Spleen (tissue), 7 donors: ENCODE measurements around the gene MFAP3.

Source experiments
- CTCF ChIP-seq, 11 experiments: fragments of 200-600 bp in 7 of 11; fragments of 450-650 bp in 4 of 11; sonication (generic) in 4 of 11; IDR thresholded peaks in 8 of 11; conservative IDR thresholded peaks in 3 of 11; 1 replicate in 7 of 11; 2 replicates in 4 of 11; pipeline versions ENCODE4 v1.4.0 to v1.8.0; 2016 to 2021; ENCODE audit warnings: antibody characterized with exemption in 11 of 11, inconsistent platforms in 4 of 11, mild to moderate bottlenecking in 1 of 11
- POLR2A ChIP-seq, 3 donors: fragments of 450-650 bp; IDR thresholded peaks; one replicate each; pipeline ENCODE4 v1.5.1; 2017; ENCODE audit warnings: antibody characterized with exemption in 3 of 3, mild to moderate bottlenecking in 1 of 3
- POLR2AphosphoS5 ChIP-seq, 3 donors: sonication (generic); formaldehyde crosslinking; IDR thresholded peaks; one replicate each; pipeline ENCODE4 v1.5.1; 2017; ENCODE audit warnings: antibody characterized with exemption in 3 of 3
- donor health status: DM: no; HTN: no; CAD: no; lungs with moderate emphysema.
- donor health status: DM: no; HTN: no; CAD: no.
- donor health status: DM: no; HTN: no; CAD: no.

- TF ChIP-seq POLR2A (IDR thresholded peaks at IDR 0.05) (no peak), CTCF (IDR thresholded peaks at IDR 0.05 in 8 of 11, conservative IDR thresholded peaks at IDR 0.05 in 3 of 11) (no peak), POLR2AphosphoS5 (IDR thresholded peaks at IDR 0.05) (no peak)
Observed at GRCh38 chr5:154049636-154050035, 10.9 kb downstream of the MFAP3 start.
